A204.1 (cell line): ENCODE results near the gene S100A14.
"Not testable (repeated sequence)": the region's sequence is repeated elsewhere in the genome, so short reads cannot be mapped to it uniquely, and the experiment has no call there.

Experiments used
- FAIRE-seq: peaks from 2 replicates; lab custom pipeline; 2012; peaks lifted over from hg19 to GRCh38; lab: Jason Lieb, UNC

The S100A14 gene

GRCh38 chr1:153616144-153616916 is at the start of gene S100A14:
Gene S100A14 (minus strand): TSS chr1:153616325. CDS start chr1:153615858, 467 bp downstream.
- no peak for FAIRE-seq

- FAIRE-seq = no peak
Measured at GRCh38 chr1:153663211-153663610, 47.1 kb upstream of the S100A14 start.

- no peak for FAIRE-seq
Measured at GRCh38 chr1:153662269-153662668, 46.1 kb upstream of the S100A14 start.

- no peak for FAIRE-seq
Measured at GRCh38 chr1:153661111-153661708, 45.1 kb upstream of the S100A14 start.

DNA sequence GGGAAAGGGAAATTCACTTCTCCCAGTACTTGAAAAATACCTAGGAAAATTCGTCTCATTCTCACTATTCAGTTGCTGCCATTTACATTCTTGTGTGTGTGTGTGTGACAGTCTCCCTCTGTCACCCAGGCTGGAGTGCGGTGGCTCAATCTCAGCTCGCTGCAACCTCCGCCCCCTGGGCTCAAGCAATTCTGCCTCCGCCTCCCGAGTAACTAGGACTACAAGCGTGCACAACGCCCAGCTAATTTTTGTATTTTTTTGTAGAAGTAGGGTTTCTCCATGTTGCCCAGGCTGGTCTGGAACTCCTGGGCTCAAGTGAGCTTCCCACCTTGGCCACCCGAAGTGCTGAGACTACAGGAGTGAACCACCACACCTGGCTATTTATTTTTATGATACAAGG is 43.5 kb upstream of the S100A14 start:
- no peak for FAIRE-seq

DNA sequence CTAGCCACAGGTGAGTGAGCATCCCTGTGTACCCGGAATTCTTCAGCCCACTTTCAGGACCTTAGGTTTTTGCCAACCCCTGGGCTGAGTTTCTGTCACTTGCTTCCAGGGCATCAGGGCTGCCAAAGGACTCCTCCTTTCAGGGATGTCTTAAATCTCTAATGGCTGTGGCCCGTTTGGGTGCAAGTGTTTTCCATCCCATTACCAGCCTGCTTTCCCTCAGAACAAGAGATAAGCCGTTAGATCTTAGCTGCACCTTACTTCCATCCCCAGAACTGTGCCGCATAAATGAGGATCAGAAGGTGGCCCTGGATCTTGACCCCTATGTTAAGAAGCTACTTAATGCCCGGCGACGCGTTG is 43.0 kb upstream of the S100A14 start:
- no peak for FAIRE-seq

DNA sequence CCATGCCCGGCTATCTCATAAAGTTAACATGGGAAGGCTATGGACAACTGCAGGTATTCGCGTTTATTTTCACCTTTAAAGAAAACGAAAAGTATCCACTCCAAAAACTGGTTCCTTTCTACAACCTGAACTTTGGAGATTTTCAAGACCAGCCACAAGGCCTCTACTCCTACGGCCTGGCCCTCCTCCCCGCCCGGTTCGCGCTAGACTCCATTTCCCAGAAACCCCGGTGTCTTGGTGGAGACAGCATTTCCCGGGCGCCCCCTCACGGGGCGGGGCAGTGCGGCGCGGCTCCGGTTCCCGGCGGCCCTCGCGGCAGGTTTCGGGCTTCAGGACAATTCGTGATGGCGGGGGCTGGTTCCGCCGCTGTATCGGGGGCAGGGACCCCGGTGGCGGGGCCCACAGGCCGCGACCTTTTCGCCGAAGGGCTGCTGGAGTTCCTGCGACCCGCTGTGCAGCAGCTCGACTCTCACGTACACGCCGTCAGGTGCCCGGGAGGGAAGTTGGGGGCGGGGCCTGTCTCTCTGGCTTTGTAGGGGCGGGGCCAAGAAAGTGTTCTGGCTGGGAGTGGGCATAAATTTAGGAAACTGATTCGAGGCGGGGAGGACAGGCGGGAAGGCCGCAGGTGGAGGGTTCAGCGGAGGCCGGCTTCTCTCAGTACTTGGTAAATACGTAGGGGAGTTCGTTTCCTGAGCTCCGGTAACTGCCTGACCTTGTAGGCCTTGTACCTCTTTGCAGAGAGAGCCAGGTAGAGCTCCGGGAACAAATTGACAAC is 42.5 kb upstream of the S100A14 start, which contains the start of gene SNAPIN:
TSS of gene SNAPIN (plus strand) at position 304 of the 775 bp plus-strand sequence. CDS start at position 345, 41 bp downstream.
- FAIRE-seq = peak; percentile 52

DNA sequence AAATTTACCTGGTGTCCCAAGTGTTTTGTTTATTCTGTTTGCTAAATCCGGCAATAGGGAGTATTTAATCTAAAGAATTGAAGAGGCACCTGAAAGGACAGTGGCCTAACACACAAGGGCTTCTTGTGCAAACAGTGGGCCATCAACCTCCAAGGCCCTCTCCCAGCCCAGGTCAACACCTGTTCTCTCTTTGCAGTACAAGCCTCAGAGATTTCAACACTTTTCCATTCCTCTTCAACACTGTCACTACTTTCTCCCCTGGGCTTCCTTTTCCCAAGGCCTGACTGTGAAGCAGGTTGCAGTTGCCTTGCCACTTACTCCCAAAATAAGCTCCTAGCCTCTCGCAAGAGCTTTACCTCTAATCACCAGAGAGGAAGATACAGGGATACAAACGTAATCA is 39.2 kb upstream of the S100A14 start:
- FAIRE-seq = no peak

GRCh38 chr1:153652805-153653500 is 36.8 kb upstream of the S100A14 start:
- FAIRE-seq = no peak

DNA sequence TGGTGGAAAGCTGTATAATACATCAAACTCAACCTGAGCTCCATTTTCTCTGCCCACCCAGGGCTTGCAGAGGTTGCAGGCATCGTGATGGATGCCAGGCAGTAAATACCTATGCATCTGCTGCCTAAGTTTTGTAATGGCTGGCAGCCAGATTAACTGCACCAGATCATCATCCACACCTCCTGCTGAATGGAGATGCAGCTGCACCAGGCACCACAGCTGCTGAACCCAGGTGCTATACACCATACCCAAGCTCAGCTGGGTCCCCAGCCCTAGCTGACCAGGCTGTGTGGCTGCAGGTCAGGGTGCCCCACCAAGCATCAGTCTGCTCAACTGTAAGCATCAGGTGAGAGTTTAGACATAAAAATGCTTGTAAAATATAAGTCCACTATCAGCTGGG is 35.6 kb upstream of the S100A14 start:
- no peak for FAIRE-seq

GRCh38 chr1:153649863-153650235 is 33.7 kb upstream of the S100A14 start:
- no peak for FAIRE-seq

DNA sequence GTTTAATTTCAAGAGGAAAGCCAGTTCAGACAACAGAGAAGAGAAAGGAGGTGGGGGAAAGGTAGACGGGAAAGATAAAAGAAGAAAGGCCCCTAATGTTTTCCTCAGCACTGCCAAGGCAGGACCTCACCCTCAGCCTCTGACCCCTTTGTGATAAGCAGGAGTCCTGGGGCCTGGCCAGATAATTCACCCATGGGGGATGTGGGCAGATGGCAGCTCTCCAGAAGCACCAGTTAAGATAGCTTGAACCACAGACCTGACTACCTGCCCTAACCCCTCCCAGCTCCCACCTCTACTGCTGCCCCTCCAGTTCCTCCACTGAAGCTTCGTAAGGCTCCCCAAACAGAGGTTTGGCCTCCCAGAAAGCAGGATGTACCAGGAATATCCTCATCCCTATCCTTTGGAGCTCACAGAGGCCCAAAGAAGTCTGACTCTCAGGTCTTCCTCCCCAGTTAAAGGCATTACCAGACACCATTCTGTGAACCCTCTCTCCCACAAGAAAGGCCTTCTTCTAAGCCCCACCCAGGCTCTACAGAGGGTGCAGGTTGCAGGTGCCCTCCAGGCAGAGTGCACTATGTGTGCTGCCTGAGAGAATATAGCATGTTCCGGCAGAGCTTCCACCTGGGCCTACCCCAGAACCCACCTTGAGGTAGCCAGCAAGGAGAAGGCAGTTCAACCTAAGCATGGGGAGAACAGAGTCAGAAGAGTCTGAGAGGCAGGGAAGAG is 33.2 kb upstream of the S100A14 start:
- FAIRE-seq = no peak

DNA sequence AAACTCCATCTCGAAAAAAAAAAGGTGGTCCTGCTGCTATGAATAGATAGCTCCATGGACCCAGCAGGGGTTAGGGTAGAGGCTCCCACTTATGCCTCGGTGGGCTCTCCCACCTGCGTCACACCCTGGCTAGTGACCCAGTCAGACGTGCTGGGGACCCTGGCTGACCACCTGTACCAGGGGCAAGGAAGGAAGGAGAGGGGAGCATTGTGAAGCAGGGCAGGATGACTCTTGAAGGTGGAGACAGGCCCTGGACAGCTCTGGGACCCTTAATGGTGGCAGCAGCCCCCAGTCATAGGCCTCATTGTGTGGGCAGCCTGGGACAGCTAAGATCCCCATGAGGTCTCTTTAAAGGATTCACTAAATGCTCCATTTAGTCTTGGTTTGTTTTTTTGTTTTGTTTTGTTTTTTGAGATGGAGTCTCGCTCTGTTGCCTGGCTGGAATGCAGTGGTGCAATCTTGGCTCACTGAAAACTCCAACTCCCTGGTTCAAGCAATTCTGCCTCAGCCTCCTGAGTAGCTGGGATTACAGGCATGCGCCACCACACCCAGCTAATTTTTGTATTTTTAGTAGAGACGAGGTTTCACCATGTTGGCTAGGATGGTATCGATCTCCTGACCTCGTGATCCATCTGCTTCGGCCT is 32.0 kb upstream of the S100A14 start:
- no peak for FAIRE-seq

GRCh38 chr1:153647346-153647714 is 31.2 kb upstream of the S100A14 start:
- no peak for FAIRE-seq

- FAIRE-seq = no peak
Measured at GRCh38 chr1:153646672-153647345, 30.7 kb upstream of the S100A14 start.

GRCh38 chr1:153643816-153644215 is 27.7 kb upstream of the S100A14 start:
- FAIRE-seq = no peak

DNA sequence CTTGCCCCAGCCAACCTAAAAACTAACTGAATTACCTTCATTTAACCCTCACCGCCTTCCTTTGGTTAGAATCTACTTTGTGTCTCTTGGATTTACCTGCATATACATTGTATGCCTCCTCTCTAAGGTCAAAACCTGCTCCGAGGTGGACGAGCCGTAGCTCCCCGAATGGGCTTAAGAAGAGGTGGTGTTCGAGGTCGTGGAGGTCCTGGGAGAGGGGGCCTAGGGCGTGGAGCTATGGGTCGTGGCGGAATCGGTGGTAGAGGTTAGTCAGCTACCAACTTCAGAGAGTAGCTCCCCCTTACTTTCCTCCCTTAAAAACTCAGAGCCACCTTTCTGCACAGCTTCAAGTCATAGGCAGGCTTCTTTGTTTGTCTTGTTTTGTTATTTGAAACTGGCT is 27.0 kb upstream of the S100A14 start:
- FAIRE-seq = no peak

GRCh38 chr1:153642161-153642560 is 26.0 kb upstream of the S100A14 start:
- FAIRE-seq = no peak

GRCh38 chr1:153640861-153641260 is 24.7 kb upstream of the S100A14 start:
- FAIRE-seq = no peak

DNA sequence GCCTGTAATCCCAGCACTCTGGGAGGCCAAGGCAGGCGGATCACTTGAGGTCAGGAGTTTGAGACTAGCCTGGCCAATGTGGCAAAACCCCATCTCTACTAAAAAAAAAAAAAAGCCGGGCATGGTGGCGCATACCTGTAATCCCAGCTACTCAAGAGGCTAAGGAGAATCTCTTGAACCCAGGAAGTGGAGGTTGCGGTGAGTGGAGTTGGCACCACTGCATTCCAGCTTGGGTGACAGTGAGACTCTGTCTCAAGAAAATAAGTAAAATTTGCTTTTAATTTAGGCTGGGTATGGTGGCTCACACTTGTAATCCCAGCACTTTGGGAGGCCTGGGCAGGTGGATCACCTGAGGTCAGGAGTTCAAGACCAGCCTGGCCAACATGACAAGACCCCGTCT is 24.1 kb upstream of the S100A14 start:
- FAIRE-seq = not testable (repeated sequence)

- no peak for FAIRE-seq
Measured at GRCh38 chr1:153639280-153639679, 23.2 kb upstream of the S100A14 start.
